HL-60 (cell line): ENCODE measurements around the gene PLD6.

ENCODE experiments used
- DNase-seq, 2 experiments: peaks; one replicate each; pipeline ENCODE4 v3.0.0-alpha.2; 2010 to 2020; ENCODE audit warnings: low read depth in 1 of 2, low spot score in 1 of 2
- H3K27ac ChIP-seq: fragments of 250-450 bp; sonication (Bioruptor Pico); replicated peaks from 2 replicates; pipeline ENCODE4 v1.5.1; 2020; ENCODE audit warnings: mild to moderate bottlenecking, moderate library complexity
- H3K27me3 ChIP-seq: fragments of 250-450 bp; sonication (Bioruptor Pico); 2 replicates; pipeline ENCODE4 v1.5.1; 2021; ENCODE audit warnings: mild to moderate bottlenecking, moderate library complexity; ENCODE audit not compliant: insufficient read depth, poor library complexity, severe bottlenecking
- H3K4me3 ChIP-seq: replicated peaks from 2 replicates; pipeline ENCODE4 v1.5.1; 2011; ENCODE audit warnings: mild to moderate bottlenecking, control low read depth, low read length; ENCODE audit not compliant: insufficient read depth
- GABPA ChIP-seq: IDR thresholded peaks from 2 replicates; pipeline ENCODE4 v1.6.1; 2012; ENCODE audit warnings: low read depth
- POLR2AphosphoS5 ChIP-seq: IDR thresholded peaks from 2 replicates; pipeline ENCODE4 v1.6.1; 2012; ENCODE audit warnings: low read depth
- SPI1 ChIP-seq: IDR thresholded peaks from 2 replicates; pipeline ENCODE4 v1.6.1; 2012; ENCODE audit warnings: low read depth, mild to moderate bottlenecking, borderline replicate concordance
- TF ChIP-seq, protein P1 (sequence below): IDR thresholded peaks from 2 replicates; pipeline ENCODE4 v1.6.1; 2012; ENCODE audit warnings: low read depth; ENCODE audit not compliant: insufficient replicate concordance
- TF ChIP-seq, protein P2 (sequence below): IDR thresholded peaks from one replicate; pipeline ENCODE4 v1.5.1; 2011; ENCODE audit warnings: low read length, control low read depth, inconsistent platforms; ENCODE audit not compliant: insufficient read depth

PLD6 gene

DNA sequence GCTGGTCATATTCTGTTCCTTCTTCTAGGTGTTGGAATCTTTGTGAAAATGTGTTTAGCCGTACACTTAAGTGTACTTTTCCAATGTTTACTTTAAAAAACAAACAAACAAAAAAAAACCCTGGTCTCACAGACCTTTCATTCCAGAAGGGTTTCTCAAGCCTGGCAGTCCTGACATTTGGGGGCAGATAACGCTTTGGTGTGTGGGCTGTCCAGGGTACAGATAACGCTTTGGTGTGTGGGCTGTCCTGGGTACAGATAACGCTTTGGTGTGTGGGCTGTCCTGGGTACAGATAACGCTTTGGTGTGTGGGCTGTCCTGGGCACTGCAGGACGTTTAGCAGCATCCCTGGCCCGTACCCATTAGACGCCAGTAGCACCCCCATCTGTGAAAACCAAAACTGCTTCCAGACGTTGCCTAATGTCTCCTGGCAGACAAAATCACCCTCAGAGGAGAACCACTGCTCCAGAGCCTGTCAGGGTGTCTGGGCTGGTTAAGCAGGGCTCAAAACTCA is 46.1 kb upstream of the PLD6 start:
- TF ChIP-seq SPI1 (no peak), GABPA (no peak), POLR2AphosphoS5 (no peak)
- TF ChIP-seq, protein P1, sequence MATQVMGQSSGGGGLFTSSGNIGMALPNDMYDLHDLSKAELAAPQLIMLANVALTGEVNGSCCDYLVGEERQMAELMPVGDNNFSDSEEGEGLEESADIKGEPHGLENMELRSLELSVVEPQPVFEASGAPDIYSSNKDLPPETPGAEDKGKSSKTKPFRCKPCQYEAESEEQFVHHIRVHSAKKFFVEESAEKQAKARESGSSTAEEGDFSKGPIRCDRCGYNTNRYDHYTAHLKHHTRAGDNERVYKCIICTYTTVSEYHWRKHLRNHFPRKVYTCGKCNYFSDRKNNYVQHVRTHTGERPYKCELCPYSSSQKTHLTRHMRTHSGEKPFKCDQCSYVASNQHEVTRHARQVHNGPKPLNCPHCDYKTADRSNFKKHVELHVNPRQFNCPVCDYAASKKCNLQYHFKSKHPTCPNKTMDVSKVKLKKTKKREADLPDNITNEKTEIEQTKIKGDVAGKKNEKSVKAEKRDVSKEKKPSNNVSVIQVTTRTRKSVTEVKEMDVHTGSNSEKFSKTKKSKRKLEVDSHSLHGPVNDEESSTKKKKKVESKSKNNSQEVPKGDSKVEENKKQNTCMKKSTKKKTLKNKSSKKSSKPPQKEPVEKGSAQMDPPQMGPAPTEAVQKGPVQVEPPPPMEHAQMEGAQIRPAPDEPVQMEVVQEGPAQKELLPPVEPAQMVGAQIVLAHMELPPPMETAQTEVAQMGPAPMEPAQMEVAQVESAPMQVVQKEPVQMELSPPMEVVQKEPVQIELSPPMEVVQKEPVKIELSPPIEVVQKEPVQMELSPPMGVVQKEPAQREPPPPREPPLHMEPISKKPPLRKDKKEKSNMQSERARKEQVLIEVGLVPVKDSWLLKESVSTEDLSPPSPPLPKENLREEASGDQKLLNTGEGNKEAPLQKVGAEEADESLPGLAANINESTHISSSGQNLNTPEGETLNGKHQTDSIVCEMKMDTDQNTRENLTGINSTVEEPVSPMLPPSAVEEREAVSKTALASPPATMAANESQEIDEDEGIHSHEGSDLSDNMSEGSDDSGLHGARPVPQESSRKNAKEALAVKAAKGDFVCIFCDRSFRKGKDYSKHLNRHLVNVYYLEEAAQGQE = no peak
- TF ChIP-seq, protein P2, sequence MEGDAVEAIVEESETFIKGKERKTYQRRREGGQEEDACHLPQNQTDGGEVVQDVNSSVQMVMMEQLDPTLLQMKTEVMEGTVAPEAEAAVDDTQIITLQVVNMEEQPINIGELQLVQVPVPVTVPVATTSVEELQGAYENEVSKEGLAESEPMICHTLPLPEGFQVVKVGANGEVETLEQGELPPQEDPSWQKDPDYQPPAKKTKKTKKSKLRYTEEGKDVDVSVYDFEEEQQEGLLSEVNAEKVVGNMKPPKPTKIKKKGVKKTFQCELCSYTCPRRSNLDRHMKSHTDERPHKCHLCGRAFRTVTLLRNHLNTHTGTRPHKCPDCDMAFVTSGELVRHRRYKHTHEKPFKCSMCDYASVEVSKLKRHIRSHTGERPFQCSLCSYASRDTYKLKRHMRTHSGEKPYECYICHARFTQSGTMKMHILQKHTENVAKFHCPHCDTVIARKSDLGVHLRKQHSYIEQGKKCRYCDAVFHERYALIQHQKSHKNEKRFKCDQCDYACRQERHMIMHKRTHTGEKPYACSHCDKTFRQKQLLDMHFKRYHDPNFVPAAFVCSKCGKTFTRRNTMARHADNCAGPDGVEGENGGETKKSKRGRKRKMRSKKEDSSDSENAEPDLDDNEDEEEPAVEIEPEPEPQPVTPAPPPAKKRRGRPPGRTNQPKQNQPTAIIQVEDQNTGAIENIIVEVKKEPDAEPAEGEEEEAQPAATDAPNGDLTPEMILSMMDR = no peak
- Histone ChIP-seq H3K27ac (no peak overlapping the region), H3K4me3 (no peak overlapping the region), H3K27me3 (no peaks in the 10 kb centered on the region)
- DNase-seq = no peak

DNA sequence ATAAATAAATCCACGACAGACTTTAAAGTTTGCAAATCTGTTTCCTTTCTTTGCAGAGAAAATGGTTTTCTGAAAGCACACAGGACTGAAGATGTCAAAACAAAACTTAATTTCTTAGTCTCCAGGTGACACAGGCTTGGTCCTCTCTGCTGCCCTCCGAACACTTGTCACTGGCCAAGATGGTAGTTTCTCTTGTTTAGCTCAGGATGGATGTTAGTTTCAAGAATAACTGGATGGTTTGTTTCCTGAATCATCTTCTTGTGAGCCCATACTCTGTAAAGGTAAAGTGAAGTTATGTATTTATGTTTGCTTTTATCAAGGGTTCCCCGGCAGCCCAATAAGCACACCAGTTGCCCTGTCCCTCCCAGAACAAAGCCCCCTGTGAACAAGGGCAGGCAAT is 40.7 kb upstream of the PLD6 start:
- TF ChIP-seq, protein P2 = no peak
- TF ChIP-seq, protein P1 = no peak
- TF ChIP-seq POLR2AphosphoS5 (no peak), GABPA (no peak), SPI1 (no peak)
- Histone ChIP-seq H3K27me3 (no peaks in the 10 kb centered on the region), H3K4me3 (no peak overlapping the region), H3K27ac (no peak overlapping the region)
- DNase-seq = no peak

DNA sequence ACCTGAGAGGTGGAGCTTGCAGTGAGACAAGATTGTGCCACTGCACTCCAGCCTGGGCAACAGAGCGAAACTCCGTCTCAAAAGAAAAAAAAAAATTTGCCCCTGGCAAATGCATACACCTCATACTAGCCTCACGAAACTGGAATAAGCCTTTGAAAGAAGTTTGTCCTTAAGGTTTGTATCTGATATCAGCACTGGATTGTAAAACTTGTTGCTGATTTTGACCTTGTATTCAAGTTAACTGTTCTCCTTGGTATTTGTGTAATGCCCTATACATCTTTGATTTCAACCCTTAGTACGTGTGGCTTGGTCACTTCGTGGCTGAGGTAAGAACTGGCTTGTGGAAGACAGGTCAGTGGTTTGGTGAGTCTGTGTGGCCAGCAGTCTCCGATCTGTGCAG is 37.0 kb upstream of the PLD6 start:
- TF ChIP-seq, protein P2 = no peak
- no peak for TF ChIP-seq POLR2AphosphoS5
- no peaks in the 10 kb centered on the region for H3K27me3 ChIP-seq
- no peak overlapping the region for H3K27ac ChIP-seq
- H3K4me3 ChIP-seq = no peak overlapping the region
- no peak for DNase-seq

DNA sequence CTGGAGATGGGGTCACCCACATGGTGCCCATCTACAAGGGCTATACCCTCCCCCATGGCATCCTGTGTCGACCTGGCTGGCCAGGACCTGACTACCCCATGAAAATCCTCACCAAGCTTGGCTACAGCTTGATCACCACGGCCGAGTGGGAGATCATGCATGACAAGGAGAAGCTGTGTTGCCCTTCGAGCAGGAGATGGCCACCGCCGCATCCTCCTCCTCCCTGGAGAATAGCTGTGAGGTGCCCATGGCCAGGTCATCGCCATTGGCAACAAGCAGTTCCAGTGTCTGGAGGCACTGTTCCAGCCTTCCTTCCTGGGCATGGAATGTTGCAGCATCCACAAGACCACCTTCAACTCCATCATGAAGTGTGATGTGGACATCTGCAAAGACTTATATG is 36.1 kb upstream of the PLD6 start:
- no peak overlapping the region for H3K4me3 ChIP-seq
- DNase-seq = no peak
- no peak overlapping the region for H3K27ac ChIP-seq
- no peaks in the 10 kb centered on the region for H3K27me3 ChIP-seq
- TF ChIP-seq GABPA (no peak), POLR2AphosphoS5 (no peak), SPI1 (no peak)
- TF ChIP-seq, protein P1 = no peak
- TF ChIP-seq, protein P2 = no peak
